ENCODE data around the gene AKAP13.

AKAP13 gene

GRCh38 chr15:85688711-85689110 is 308.3 kb downstream of the AKAP13 start:
- no peak for DNase-seq

DNA sequence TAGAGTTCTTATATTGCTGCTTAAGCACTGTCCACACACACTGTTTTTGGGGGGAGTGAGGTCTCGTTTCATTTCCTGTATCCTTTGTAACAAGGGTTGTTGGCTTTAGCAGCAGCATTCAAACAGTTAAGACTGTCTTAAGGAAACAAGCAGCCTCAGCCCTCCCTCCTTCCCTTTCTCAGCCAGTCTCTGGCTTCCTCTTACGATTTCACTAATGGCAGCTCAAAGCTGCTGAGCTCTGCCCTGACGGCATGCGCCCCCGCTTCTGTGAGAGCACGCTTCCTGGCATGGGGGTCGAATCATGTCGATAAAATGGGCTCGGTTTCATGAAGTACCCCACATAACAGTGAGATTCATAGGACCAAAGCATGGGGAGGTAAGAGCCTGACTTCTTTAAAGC is 309.3 kb downstream of the AKAP13 start:
- DNase-seq = no peak

GRCh38 chr15:85690561-85691231 is 310.3 kb downstream of the AKAP13 start:
- no peak for DNase-seq

DNA sequence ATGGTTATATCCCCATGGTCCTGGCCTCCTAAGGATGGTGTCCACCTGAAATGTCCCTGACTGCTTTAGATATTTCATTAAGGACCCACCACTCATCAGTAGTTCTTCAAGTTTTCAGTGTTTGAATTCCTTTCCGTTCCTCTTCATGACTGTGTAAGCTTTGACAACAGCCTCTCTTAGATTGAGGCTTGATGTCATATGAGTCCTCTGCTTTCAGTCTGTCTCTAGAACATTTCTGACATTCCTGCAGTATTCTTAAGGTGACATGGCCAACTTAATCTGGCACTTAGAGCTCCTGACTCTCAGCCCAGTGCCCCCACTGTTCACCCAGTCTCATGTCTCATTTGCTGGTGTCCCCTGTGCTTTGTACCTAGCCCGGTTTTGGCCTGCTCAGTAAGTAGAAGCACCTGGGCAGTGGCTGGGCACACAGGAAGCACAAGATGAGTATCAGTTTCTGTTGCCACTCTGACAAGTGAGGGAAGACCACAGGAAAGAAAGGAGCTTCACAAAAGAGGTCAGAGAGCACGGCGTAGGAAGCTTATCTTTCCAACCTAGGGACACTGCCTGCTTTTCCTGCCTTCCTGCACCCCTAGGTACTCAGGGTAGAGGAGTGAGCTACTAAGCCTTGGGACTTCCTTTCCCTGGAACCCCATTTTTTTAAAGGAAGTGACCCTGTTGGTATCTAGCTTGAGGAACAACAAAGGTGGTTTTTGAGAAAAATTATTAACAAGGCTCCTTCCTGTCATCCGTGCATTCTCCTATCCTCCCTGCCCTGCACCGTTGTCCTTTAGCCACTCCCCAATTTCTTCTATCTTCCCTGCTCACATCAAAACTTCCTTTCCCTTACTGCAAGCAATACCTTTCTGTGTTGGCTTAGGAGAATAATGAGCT is 311.2 kb downstream of the AKAP13 start:
- no peak for DNase-seq

DNA sequence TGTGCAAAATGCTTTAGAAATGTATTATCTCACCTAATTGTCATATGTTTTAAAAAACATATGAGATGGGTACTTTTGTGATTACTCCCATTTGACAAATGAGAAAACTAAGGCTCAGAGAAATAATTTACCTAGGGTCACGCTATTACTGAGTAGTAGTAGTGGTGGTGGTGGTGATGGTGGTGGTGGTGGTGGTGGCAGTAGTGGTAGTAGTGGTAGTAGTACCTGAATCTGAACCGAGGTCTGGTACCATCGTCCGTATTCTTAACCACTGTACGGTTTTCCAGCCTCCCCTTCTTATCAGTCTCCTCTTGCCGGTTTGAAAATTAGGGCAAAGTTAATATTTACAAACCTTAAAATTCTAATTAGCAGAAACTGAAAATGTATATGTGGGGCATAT is 311.9 kb downstream of the AKAP13 start:
- no peak for DNase-seq

DNA sequence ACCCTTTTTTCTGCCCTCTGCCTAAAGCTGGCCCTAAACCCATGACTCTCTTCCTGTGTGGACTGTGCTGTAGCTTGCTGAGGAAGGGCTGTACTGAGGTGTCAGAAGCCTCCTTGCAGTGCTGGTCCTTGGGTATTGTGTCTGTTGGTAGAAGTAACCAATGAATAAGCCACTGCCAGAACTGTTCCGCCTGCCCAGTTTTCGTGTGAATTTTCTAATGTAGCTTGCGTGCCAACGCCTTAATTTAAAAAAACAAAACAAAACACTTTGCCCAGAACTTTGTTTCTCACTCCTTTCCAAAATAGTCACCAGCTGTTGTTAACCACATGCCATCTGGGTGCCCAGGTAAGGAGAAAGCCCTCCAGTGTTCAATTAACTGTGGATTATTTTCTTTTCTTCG is 312.5 kb downstream of the AKAP13 start:
- no peak for DNase-seq

DNA sequence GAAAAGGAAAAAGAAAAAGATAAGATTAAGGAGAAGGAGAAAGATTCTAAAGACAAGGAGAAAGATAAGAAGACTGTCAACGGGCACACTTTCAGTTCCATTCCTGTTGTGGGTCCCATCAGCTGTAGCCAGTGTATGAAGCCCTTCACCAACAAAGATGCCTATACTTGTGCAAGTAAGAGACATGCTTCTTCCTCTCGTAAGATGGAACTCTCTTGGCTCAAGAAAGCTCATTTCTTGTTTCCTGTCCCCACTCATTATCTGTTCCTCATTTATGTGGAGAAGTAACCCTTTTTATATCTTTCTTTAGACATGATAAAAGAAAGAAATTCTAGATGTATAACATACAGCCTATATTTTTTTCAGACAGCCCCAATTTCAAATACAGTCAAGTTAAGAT is 312.9 kb downstream of the AKAP13 start:
- no peak for DNase-seq

DNA sequence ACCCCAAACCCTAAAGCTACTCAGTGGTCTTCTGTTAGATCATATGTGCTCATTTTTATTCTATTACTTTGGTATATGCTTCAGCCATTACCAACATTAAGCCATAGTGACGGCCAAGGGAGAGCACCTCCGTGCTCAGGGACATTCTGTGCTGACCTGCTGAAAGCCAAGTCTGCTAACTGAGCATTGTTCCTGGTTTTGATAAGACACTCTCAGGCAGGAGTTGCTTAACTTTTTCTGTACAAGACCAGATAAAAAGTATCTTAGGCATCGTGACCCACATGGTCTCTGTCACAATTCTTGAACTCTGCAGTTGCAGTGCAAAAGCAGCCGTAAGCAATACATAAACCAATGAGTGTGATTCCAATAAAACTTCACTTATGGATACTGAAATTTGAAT is 313.7 kb downstream of the AKAP13 start:
- DNase-seq = no peak

GRCh38 chr15:85700767-85701166 is 320.4 kb downstream of the AKAP13 start:
- no peak for DNase-seq

DNA sequence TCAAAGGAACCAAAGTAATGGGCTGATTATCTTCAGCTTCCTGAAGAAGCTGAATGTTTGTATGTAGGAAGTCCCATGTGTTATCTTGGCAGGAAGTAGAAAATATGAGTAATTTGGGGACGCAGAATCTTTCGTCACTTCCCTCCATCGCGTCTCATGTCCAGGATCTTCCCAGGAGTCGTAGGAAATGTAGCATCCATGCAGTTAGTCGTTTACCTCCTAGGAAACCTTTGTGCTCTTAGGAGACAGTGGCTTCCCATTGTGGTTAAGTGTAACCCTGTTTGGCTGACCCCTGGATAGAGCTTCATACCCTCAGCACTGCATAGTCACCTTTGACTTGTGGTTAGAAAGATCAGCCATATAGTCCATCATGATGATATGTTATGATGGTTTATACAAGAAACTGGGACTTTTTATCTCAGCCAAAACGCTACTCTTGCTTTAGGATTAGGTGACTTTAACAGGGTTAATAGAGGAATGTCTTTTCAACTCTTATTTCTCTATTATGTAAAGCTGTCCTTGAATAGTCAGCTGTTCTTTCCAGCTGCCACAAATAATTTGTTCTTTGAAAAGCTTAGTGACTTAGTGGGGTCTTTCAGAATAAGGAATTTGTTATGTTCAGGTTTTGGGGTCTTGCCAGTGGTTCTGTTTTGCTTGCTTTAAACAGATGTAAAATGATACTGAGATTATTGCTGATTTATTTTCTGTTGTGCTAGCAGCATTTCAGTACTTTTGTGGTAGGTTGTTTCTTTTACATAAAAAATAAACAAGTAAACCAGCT is 322.1 kb downstream of the AKAP13 start:
- DNase-seq = no peak

- no peak for DNase-seq
These were observed 323.7 kb downstream of the AKAP13 start for GRCh38 chr15:85704066-85704465.

- no peak for DNase-seq
These were observed 324.5 kb downstream of the AKAP13 start for GRCh38 chr15:85704720-85705429.

DNA sequence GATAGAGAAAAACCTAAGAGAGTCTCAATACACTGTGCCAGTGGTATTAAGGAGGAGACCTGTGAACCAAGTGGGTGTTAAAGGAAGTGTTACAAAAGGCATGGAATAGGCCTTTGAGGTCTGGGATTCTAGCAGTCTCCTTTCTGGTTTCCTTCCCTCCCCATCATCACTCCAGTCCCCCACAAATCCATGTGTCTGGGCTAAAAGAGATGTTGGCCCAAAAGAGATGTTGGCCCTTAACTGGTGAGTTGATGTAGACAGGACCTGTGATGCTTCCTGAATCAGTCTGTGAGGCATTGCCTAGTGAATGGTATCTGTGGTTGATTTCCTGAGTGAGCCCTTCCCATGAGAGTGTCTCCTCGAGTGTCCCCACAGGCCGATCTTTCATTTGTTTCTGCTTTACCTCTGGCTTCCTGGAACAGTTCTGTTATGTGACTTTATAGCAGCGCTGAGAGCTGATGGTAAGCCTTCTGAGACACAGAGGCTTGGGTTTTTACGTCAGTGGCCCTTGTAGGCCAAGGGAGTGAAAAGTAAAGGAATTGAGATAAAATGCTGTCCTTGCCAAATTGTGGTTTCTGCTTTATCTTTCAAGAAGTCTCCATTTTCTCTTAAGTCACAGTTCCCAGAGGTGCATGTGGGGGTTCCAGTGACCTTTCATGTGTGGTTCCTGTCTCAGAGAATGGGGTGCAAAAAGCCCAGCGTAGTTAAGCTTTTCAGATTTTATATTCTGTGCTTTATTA is 326.5 kb downstream of the AKAP13 start:
- DNase-seq = peak; percentile 3

DNA sequence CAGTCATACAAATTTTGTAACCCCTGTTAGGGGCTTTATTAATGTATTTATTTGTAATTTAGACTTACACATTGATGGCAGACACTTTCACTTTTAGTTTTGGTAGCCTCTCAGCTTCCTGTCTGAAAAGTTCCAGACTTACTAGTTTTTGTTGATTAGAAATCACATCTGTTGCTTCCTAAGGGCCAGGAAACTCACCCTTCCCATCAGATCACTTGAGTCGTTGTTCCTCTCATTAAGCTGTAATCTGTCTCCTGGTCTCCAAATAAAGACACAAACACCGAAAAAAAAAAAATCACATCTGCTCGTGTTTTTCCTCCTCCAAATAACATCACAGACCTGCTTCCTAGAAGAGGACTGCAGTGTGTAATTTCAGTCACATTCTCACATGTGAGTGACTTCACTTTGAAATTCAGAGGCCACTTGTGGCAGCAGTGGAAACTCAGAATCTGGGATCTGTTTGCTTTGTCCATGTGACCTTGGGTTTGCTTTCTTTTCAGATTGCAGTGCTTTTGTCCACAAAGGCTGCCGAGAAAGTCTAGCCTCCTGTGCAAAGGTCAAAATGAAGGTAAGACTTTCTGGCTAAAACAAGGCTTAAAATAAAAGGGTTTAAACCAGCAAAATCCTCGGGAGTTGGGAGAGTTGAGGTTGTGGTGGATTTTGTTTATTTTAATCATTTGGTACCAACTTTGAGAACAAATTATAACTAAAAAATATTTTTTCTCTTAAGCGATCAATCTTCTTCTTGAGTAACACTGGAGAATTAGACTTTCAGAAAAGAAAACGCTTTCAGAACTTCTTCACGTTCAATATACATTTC is 327.3 kb downstream of the AKAP13 start:
- peak; percentile 65 for DNase-seq

GRCh38 chr15:85708402-85708941 is 328.1 kb downstream of the AKAP13 start:
- DNase-seq = no peak

GRCh38 chr15:85709250-85709649 is 328.8 kb downstream of the AKAP13 start:
- DNase-seq = no peak

GRCh38 chr15:85710340-85710842 is 330.0 kb downstream of the AKAP13 start:
- DNase-seq = no peak

DNA sequence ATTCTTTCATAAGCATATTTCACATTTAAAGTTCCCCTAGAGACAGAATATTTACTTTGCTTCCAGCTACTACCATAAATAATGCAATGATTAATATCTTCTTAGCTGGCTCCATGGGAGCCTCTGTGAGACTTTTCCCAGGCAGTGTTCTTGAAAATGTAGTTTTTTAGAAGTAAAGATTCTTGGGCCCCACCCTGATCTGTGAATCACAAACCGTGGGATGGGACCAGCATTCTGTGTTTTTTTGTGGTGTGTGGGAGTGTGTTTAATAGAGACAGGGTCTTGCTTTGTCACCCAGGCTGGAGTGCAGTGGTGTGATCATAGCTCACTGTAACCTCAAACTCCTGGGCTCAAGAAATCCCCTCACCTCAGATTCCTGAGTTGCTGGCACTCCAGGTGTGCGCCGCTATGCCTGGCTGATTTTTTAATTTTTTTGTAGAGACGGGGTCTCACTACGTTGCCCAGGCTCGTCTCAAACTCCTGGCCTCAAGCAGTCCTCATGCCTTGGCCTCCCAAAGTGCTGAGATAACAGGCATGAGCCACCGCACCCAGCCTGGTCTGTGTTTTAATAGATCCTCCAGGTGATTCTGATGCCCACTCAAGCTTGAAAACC is 331.3 kb downstream of the AKAP13 start:
- no peak for DNase-seq

DNA sequence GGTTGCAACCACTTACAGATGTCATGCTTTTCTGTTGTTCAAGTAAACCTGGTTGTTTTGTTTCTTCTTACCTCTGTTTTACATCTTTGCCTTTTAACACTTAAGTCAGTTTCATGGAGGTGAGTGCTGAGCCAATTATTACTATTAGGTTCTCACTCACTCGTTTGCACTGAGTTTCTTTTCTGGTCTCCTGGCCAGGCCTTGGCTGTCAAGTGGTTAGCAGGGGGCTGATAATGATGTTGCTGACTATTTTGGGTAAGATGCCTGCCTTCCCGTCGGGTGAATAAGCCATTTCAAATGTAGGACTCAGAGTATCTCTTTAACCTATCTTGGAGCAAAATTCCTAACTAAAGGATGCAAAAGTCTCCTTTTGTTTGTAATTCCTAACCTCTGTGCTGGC is 335.9 kb downstream of the AKAP13 start:
- no peak for DNase-seq

DNA sequence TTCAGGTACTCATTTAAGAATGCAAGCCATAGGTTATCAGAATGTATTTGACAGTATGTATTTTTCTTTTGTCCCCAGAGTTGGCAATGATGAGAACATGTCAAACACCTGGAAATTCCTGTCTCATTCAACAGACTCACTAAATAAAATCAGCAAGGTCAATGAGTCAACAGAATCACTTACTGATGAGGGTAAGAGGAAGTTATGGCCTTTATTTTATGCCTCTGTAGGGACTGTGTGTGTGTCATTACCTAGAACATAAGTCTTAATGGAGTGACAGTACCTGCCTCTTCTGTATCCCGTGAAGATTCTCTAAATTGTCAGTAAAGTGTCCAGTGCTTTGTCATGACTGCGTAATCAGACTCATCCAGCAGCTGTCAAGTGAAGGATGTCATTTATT is 336.8 kb downstream of the AKAP13 start:
- DNase-seq = no peak

Measured in DMS53 (cell line).